Left lung (tissue), 10 donors: ENCODE measurements around the gene MYL10. TPM values are rescaled to one million over a fixed set of nuclear protein-coding genes. Genes with fewer than 3 reads are reported as not detected.
"Not testable (repeated sequence)": the region's sequence is repeated elsewhere in the genome, so short reads cannot be mapped to it uniquely, and the experiment has no call there.

ENCODE experiments used
- ATAC-seq: fragments of 200-7000 bp; cut with Tn5 transposase; one replicate; pipeline ENCODE4 v1.9.1; 2020; ENCODE audit warnings: moderate library complexity
- DNase-seq, 4 donors: peaks; one replicate each; pipeline ENCODE4 v3.0.0-alpha.2; 2013 to 2020
- H3K27ac ChIP-seq, 2 donors: fragments of 200-600 bp; sonication (generic) in 1 of 2; one replicate each; pipeline versions ENCODE4 v1.5.0 to v1.8.0; 2020 to 2021
- H3K27me3 ChIP-seq, 2 donors: fragments of 200-600 bp; sonication (generic) in 1 of 2; one replicate each; pipeline versions ENCODE4 v1.5.0 to v1.8.0; 2020 to 2021
- H3K36me3 ChIP-seq, 2 donors: fragments of 200-600 bp; sonication (generic) in 1 of 2; one replicate each; pipeline versions ENCODE4 v1.5.0 to v1.8.0; 2020 to 2021
- H3K4me1 ChIP-seq, 2 donors: fragments of 200-600 bp; one replicate each; pipeline ENCODE4 v1.8.0; 2021
- H3K4me3 ChIP-seq, 2 donors: fragments of 200-600 bp; sonication (generic) in 1 of 2; one replicate each; pipeline versions ENCODE4 v1.5.0 to v1.8.0; 2020 to 2021; ENCODE audit warnings: mild to moderate bottlenecking in 1 of 2
- H3K9me3 ChIP-seq, 2 donors: fragments of 200-600 bp; sonication (generic) in 1 of 2; one replicate each; pipeline versions ENCODE4 v1.5.0 to v1.8.0; 2020 to 2021
- CTCF ChIP-seq, 2 donors: fragments of 200-600 bp; sonication (generic) in 1 of 2; IDR thresholded peaks; one replicate each; pipeline versions ENCODE4 v1.5.0 to v1.8.0; 2021; ENCODE audit warnings: antibody characterized with exemption in 2 of 2
- intact Hi-C, 2 donors: fragments of 100-400 bp; cut with DNase I; formaldehyde crosslinking; loops; one replicate each; pipeline versions ENCODE4 v1.11.2 to v1.14.2; 2022
- polyA plus RNA-seq, 6 donors: library from polyadenylated mRNA; unstranded; fragments of 120-200 nt; gene quantifications; one replicate each; pipeline ENCODE4 v1.2.1, GENCODE V29; 2013; ENCODE audit not compliant: insufficient read length in 6 of 6
- total RNA-seq, 2 donors: library from RNA; stranded (reverse); fragmentation: NEBNext Ultra II Directional; extraction: Animal tissue kit (Norgen Biotek cat#: 25700); gene quantifications; one replicate each; pipeline ENCODE4 v1.2.1, GENCODE V29; 2021
- donor health status: DM: no; HTN: yes; CAD: no.
- donor health status: DM: no; HTN: no; CAD: no.

MYL10 gene
- total and polyA plus RNA-seq, 8 donors, result 0.17 to 0.43 (median 0.23) TPM; not detected in 3

- ATAC-seq (peak; percentile 68), DNase-seq (peak in 2 of 4 donors; percentile 56 to 74)
- Histone ChIP-seq H3K36me3 (no peaks in the 10 kb centered on the region), H3K9me3 (no peaks in the 10 kb centered on the region), H3K4me1 (no peaks in the 10 kb centered on the region), H3K27ac (no peak overlapping the region), H3K4me3 (no peak overlapping the region), H3K27me3 (peaks cover 0 to 18% of the 10 kb centered on the region in 2 donors)
- intact Hi-C loops, result no loop called here
- no peak for TF ChIP-seq CTCF (IDR thresholded peaks at IDR 0.05)
These were observed 15.8 kb upstream of the MYL10 start for GRCh38 chr7:101644879-101645278.

DNA sequence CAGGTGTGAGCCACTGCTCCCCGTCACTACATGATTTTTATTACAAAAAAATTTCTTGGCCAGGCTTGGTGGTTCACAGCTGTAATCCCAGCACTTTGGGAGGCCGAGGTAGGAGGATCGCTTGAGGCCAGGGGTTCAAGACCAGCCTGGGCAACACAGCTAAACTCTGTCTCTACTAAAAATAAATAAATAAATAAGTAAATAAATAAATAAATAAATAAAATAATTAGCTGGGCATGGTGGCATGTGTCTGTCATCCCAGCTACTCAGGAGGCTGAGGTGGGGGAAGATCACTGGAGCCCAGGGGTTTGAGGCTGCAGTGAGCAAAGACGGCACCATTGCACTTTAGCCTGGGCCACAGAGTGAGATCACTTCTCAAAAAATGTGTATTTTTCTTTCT, 10.0 kb upstream of the MYL10 start:
- H3K4me3 ChIP-seq, H3K27me3 ChIP-seq, intact Hi-C loops, H3K36me3 ChIP-seq, H3K4me1 ChIP-seq, ATAC-seq, DNase-seq, H3K9me3 ChIP-seq, H3K27ac ChIP-seq: not testable (repeated sequence)

DNA sequence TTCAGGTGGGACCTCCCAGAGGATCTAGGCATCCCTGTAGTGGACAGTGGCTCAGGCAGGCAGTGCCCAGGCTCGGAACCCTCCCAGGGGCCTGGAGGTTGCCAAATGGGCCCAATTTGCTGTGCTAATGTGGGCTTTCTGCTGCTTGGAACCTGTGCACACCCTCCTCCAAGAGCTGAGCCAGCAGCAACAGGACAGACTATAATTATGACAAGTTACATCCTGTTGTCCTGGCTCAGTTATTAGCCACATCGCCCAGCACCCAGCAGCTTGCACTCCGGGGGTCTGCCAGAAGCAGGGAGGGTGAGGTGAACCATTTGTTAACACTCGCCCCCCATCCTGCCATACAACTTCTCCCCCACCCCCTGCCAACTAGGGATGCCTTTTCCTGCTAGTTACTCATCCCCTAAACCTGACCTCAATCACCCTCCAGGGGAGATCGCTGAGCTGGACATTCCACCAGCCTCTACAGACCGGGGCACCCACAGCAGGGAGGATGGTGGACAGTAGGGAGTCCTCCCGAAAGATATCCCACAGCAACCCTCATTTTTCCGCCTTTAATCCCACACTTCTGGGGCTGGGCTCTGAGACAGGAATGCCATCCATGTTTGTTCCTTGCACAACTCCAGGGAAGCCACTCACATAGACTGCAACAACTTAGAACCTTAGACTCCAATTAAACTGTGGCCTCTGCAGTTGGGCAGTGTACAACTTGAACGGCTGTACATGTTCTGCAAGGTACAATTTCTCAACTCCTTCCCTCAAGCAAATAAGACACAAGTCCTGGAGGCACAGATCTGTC, 7.9 kb upstream of the MYL10 start:
- ATAC-seq (no peak), DNase-seq (no peak)
- H3K4me1 ChIP-seq, result no peaks in the 10 kb centered on the region
- no peaks in the 10 kb centered on the region for H3K27me3 ChIP-seq
- H3K27ac ChIP-seq, result no peak overlapping the region
- H3K9me3 ChIP-seq, result peaks cover 0 to 6% of the 10 kb centered on the region in 2 donors
- TF ChIP-seq CTCF (IDR thresholded peaks at IDR 0.05), result no peak
- intact Hi-C loops, result no loop called here
- H3K4me3 ChIP-seq, result no peak overlapping the region
- H3K36me3 ChIP-seq, result no peaks in the 10 kb centered on the region

DNA sequence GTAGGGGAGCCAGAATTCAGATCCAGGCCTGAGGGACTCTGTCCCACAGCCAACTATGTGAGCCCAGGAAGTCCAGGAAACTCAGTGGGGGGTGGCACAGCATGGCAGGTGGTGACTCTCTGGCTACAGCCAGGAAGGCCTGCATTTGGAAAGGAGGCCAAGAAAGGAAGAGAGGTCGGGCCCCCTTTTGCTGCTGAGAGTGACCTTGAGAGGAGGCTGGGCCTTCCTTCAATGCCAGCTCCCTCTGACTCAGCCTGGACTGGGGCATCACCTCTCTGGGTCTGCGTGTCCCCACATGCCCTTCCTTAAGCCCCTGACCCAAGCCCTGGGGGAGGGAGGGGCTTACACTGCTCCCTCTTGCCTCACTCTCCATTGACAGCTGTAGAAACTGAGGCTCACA, 6.4 kb upstream of the MYL10 start:
- intact Hi-C loops, result no loop called here
- no peak for TF ChIP-seq CTCF (IDR thresholded peaks at IDR 0.05)
- no peak for ATAC-seq
- Histone ChIP-seq H3K4me3 (no peak overlapping the region), H3K27ac (no peak overlapping the region), H3K4me1 (no peaks in the 10 kb centered on the region), H3K36me3 (no peaks in the 10 kb centered on the region), H3K9me3 (peaks cover 0 to 6% of the 10 kb centered on the region in 2 donors), H3K27me3 (peaks cover 0 to 3% of the 10 kb centered on the region in 2 donors)
- no peak for DNase-seq

GRCh38 chr7:101634196-101634717, 5.2 kb upstream of the MYL10 start:
- peaks cover 0 to 6% of the 10 kb centered on the region in 2 donors for H3K9me3 ChIP-seq
- no peak for ATAC-seq
- TF ChIP-seq CTCF (IDR thresholded peaks at IDR 0.05), result no peak
- H3K27ac ChIP-seq, result no peak overlapping the region
- H3K27me3 ChIP-seq, result peaks cover 0 to 8% of the 10 kb centered on the region in 2 donors
- H3K36me3 ChIP-seq, result no peaks in the 10 kb centered on the region
- no peaks in the 10 kb centered on the region for H3K4me1 ChIP-seq
- intact Hi-C loops, result no loop called here
- DNase-seq, result no peak
- no peak overlapping the region for H3K4me3 ChIP-seq
